Vagina (tissue), 2 donors: ENCODE results near the gene PWWP2B. TPM values are rescaled to one million over a fixed set of nuclear protein-coding genes. Genes with fewer than 3 reads are reported as not detected.
A peak's percentile ranks its signal among the peaks of the same experiment; 100 is the strongest.

Experiments used
- DNase-seq, 2 donors: peaks; one replicate each; pipeline ENCODE4 v3.0.0-alpha.2; 2017; ENCODE audit errors: extremely low spot score in 2 of 2
- H3K27ac ChIP-seq: fragments of 200-600 bp; sonication (generic); one replicate; pipeline ENCODE4 v1.5.1; 2019
- H3K27me3 ChIP-seq: fragments of 200-600 bp; sonication (generic); one replicate; pipeline ENCODE4 v1.5.1; 2019
- H3K36me3 ChIP-seq, 2 donors: fragments of 200-600 bp; sonication (generic); one replicate each; pipeline ENCODE4 v1.5.1; 2017 to 2019
- H3K4me1 ChIP-seq: fragments of 200-600 bp; sonication (generic); one replicate; pipeline ENCODE4 v1.5.1; 2019
- H3K4me3 ChIP-seq, 2 donors: fragments of 200-600 bp; sonication (generic); 1 replicate in 1 of 2; 2 replicates in 1 of 2; pipeline ENCODE4 v1.5.1; 2016 to 2019
- H3K9me3 ChIP-seq: fragments of 200-600 bp; sonication (generic); one replicate; pipeline ENCODE4 v1.5.1; 2019
- POLR2A ChIP-seq, 2 donors: fragments of 450-650 bp; IDR thresholded peaks; one replicate each; pipeline ENCODE4 v1.6.1; 2017; ENCODE audit warnings: antibody characterized with exemption in 2 of 2, mild to moderate bottlenecking in 2 of 2, moderate library complexity in 2 of 2
- POLR2AphosphoS5 ChIP-seq, 2 donors: sonication (generic); formaldehyde crosslinking; IDR thresholded peaks; one replicate each; pipeline ENCODE4 v1.9.0; 2017; ENCODE audit warnings: antibody characterized with exemption in 2 of 2, mild to moderate bottlenecking in 2 of 2, low read depth in 1 of 2; ENCODE audit not compliant: insufficient read depth in 1 of 2
- intact Hi-C: fragments of 100-400 bp; cut with DNase I; formaldehyde crosslinking; loops from one replicate; pipeline ENCODE4 v1.15.1; 2023
- total RNA-seq: library from RNA; depleted of rRNA; stranded (reverse); fragments of >200 nt; gene quantifications from one replicate; pipeline ENCODE4 v1.2.3, GENCODE V29; 2016
- TF ChIP-seq, protein P1 (sequence below), 3 experiments: fragments of 450-650 bp in 2 of 3; fragments of 200-600 bp in 1 of 3; sonication (generic) in 1 of 3; IDR thresholded peaks; one replicate each; pipeline ENCODE4 v1.5.1; 2017 to 2019; ENCODE audit warnings: antibody characterized with exemption in 3 of 3, mild to moderate bottlenecking in 2 of 3, moderate library complexity in 2 of 3

The PWWP2B gene
- total RNA-seq, 1 donor from 2014 or later = 14.7 TPM

DNA sequence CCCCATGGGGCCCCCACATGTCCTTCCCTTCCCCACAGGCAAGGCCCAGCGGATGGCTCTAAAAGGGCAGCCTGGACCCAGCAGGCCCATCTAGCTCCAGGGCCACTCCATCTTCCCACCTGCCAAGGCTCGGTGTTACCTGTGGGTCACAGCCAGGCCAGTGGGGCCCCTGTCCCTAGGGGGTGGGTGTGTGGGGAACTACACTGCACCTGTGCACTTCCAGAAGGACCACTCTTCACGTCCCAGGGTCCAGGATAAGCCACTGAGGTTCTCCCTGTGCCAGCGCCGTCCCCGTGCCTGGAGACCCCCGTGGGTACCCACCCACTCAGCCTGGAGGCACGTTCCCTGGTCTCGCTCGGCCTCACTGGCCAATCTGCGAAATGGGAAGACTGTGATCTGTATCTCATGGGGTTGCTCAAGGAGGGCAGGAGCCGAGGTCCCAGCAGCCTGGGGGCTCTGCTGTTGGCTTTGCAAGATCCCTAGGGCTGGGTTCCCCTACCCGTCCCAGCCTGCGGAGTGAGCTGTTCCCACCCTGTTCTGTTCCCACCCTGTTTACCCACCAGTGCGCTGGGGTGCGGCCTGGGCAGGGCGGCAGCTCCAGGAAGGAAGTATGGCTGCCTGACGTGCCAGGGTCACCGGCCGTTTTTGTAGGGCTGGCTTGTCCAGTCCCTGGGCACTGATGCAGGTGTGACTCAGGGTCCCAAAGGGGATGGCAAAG lies 4.6 kb downstream of the PWWP2B start:
- TF ChIP-seq POLR2AphosphoS5 (IDR thresholded peaks at IDR 0.05; ENCODE audit: insufficient read depth in 1 of 2, low read depth in 1 of 2) = peak; percentile 48 to 69
- TF ChIP-seq, protein P1, sequence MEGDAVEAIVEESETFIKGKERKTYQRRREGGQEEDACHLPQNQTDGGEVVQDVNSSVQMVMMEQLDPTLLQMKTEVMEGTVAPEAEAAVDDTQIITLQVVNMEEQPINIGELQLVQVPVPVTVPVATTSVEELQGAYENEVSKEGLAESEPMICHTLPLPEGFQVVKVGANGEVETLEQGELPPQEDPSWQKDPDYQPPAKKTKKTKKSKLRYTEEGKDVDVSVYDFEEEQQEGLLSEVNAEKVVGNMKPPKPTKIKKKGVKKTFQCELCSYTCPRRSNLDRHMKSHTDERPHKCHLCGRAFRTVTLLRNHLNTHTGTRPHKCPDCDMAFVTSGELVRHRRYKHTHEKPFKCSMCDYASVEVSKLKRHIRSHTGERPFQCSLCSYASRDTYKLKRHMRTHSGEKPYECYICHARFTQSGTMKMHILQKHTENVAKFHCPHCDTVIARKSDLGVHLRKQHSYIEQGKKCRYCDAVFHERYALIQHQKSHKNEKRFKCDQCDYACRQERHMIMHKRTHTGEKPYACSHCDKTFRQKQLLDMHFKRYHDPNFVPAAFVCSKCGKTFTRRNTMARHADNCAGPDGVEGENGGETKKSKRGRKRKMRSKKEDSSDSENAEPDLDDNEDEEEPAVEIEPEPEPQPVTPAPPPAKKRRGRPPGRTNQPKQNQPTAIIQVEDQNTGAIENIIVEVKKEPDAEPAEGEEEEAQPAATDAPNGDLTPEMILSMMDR (IDR thresholded peaks at IDR 0.05) = no peak
- H3K9me3 ChIP-seq = no peaks in the 10 kb centered on the region
- no peak for DNase-seq
- H3K36me3 ChIP-seq = peaks cover 0 to 14% of the 10 kb centered on the region in 2 donors
- intact Hi-C loops = no loop called here
- H3K4me1 ChIP-seq = peaks cover 64% of the 10 kb centered on the region
- no peaks in the 10 kb centered on the region for H3K27me3 ChIP-seq
- peak overlapping the region; percentile 53 for H3K27ac ChIP-seq
- H3K4me3 ChIP-seq = no peak overlapping the region

DNA sequence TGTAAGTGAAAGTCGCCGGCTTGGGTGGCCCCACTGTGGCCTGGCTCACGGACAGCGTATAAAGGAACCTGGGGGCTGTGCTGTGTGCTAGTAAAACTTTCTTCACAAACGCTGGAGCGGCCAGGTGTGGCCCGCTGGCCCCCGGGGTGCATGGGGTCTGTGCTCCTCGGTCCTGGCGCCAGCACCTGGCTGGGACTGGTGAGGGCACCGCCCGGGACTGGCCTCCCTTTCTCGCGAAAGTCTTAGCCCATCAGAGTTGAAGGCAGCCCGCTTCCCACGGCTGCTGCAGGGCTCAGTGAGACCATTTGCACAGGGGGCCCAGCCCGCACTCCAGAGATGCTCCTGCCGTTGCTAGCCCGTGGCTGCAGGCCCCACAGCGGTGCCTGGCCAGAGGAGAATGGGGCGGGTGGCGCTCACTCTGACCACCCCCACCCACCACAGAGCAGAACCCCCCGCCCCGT lies 5.8 kb downstream of the PWWP2B start:
- Histone ChIP-seq H3K27ac (no peak overlapping the region), H3K9me3 (no peaks in the 10 kb centered on the region), H3K4me1 (peaks cover 72% of the 10 kb centered on the region), H3K27me3 (no peaks in the 10 kb centered on the region), H3K4me3 (no peak overlapping the region), H3K36me3 (peaks cover 0 to 14% of the 10 kb centered on the region in 2 donors)
- intact Hi-C loops = no loop called here
- DNase-seq = no peak
- TF ChIP-seq, protein P1 (IDR thresholded peaks at IDR 0.05) = no peak
- TF ChIP-seq POLR2A (IDR thresholded peaks at IDR 0.05) = no peak
- no peak for TF ChIP-seq POLR2AphosphoS5 (IDR thresholded peaks at IDR 0.05; ENCODE audit: insufficient read depth in 1 of 2, low read depth in 1 of 2)

DNA sequence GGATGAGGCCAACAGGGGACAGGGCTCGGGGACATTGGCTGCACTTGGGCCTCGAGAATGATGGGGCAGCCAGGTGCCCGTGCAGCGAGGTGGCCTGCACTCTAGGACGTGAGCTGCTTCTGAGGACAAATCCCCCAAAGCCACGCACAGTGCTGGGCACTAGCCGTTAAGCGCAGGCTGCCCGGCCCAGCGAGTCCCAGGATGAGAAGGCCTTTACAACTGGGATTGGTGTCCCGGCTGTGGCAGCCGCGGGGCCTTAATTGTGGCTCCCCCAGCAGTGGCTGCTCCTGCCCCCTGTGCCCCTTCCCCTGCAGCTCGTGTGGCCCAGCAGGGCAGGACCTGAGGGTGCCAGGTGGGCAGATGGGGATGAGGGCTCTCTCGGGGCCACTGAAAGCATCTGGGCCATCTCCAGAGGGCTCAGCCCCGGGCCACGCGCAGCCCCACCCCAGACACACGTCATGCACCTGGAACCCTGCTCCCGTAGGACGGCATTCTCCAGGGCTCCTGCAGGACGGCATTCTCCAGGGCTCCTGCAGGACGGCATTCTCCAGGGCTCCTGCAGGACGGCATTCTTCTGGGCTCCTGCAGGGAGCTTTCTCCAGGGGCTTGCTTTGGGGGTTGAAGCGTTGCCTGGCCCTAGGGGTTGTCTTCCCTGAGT lies 6.6 kb downstream of the PWWP2B start:
- Histone ChIP-seq H3K36me3 (peaks cover 0 to 14% of the 10 kb centered on the region in 2 donors), H3K4me3 (no peak overlapping the region), H3K4me1 (peaks cover 72% of the 10 kb centered on the region), H3K27me3 (no peaks in the 10 kb centered on the region), H3K9me3 (no peaks in the 10 kb centered on the region), H3K27ac (no peak overlapping the region)
- intact Hi-C loops = no loop called here
- TF ChIP-seq, protein P1 (IDR thresholded peaks at IDR 0.05) = no peak
- TF ChIP-seq POLR2AphosphoS5 (IDR thresholded peaks at IDR 0.05; ENCODE audit: insufficient read depth in 1 of 2, low read depth in 1 of 2) (no peak), POLR2A (IDR thresholded peaks at IDR 0.05) (no peak)
- no peak for DNase-seq

DNA sequence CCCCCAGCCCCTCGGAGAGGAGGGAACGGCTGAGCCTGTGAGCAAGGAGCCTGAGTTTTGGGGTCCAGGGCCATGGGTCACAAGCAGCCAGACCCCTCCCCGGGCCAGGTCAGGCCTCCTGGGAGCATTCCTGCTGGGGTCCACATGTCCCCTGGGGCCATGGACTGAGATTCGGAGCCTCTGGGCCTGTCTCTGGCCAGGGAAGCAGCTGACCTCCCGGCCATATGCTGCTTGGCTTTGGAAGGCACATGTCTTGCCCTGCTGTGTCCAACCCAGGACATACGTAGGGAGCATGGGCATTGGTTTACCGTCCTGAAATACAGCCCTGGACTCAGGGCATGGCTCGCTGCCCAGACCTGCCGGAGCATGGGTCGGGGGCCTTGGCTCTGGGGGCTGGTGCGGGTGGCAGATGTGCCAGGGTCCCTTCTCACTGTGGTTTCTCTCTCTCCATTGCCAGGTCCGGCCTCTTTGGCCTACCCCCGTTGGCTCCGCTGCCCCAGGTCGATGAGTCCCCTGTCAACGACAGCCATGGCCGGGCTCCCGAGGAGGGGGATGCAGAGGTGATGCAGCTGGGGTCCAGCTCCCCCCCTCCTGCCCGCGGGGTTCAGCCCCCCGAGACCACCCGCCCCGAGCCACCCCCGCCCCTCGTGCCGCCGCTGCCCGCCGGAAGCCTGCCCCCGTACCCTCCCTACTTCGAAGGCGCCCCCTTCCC lies 7.3 kb downstream of the PWWP2B start:
- H3K27me3 ChIP-seq = no peaks in the 10 kb centered on the region
- H3K4me3 ChIP-seq = no peak overlapping the region
- intact Hi-C loops = no loop called here
- H3K27ac ChIP-seq = no peak overlapping the region
- DNase-seq = no peak
- H3K9me3 ChIP-seq = no peaks in the 10 kb centered on the region
- H3K4me1 ChIP-seq = peaks cover 72% of the 10 kb centered on the region
- no peak for TF ChIP-seq POLR2AphosphoS5 (IDR thresholded peaks at IDR 0.05; ENCODE audit: insufficient read depth in 1 of 2, low read depth in 1 of 2)
- TF ChIP-seq, protein P1 (IDR thresholded peaks at IDR 0.05) = no peak
- no peak for TF ChIP-seq POLR2A (IDR thresholded peaks at IDR 0.05)
- peaks cover 0 to 14% of the 10 kb centered on the region in 2 donors for H3K36me3 ChIP-seq
